H9 (cell line): Measurements from ENCODE around the gene CAMSAP2. TPM values are rescaled to one million over a fixed set of nuclear protein-coding genes. Genes with fewer than 3 reads are reported as not detected.
A peak's percentile ranks its signal among the peaks of the same experiment; 100 is the strongest.

ENCODE experiments used
- DNase-seq: peaks from one replicate; pipeline ENCODE4 v3.0.0-alpha.2; 2017
- H2AFZ ChIP-seq: one replicate; pipeline ENCODE4 v1.6.1; 2013; ENCODE audit warnings: mild to moderate bottlenecking, low read length, control low read depth, moderate library complexity
- H2AK5ac ChIP-seq: 2 replicates; pipeline ENCODE4 v1.6.1; 2013; ENCODE audit warnings: low read length, control low read depth, mixed read lengths; ENCODE audit not compliant: insufficient read length
- H2BK120ac ChIP-seq: one replicate; pipeline ENCODE4 v1.6.1; 2013; ENCODE audit warnings: low read depth, mild to moderate bottlenecking, low read length, control low read depth, inconsistent platforms; ENCODE audit not compliant: poor library complexity, severe bottlenecking
- H2BK12ac ChIP-seq: 2 replicates; pipeline ENCODE4 v1.6.1; 2013; ENCODE audit warnings: low read length, control low read depth, mixed read lengths, low read depth; ENCODE audit not compliant: insufficient read length
- H2BK15ac ChIP-seq: 2 replicates; pipeline ENCODE4 v1.6.1; 2013; ENCODE audit warnings: low read depth, low read length, control low read depth
- H2BK20ac ChIP-seq: one replicate; pipeline ENCODE4 v1.6.1; 2013; ENCODE audit warnings: low read depth, mild to moderate bottlenecking, low read length, control low read depth, inconsistent platforms; ENCODE audit not compliant: poor library complexity, severe bottlenecking
- H2BK5ac ChIP-seq: 2 replicates; pipeline ENCODE4 v1.6.1; 2013; ENCODE audit warnings: low read length, control low read depth, mixed read lengths; ENCODE audit not compliant: insufficient read length
- H3K14ac ChIP-seq: 2 replicates; pipeline ENCODE4 v1.6.1; 2013; ENCODE audit warnings: low read length, control low read depth; ENCODE audit not compliant: insufficient read depth
- H3K18ac ChIP-seq: 2 replicates; pipeline ENCODE4 v1.6.1; 2013; ENCODE audit warnings: low read depth, mild to moderate bottlenecking, mixed read lengths, low read length, control low read depth; ENCODE audit not compliant: insufficient read length
- H3K23ac ChIP-seq: 2 replicates; pipeline ENCODE4 v1.6.1; 2013; ENCODE audit warnings: low read length, control low read depth, mixed read lengths, low read depth; ENCODE audit not compliant: insufficient read length
- H3K23me2 ChIP-seq: 2 replicates; pipeline ENCODE4 v1.6.1; 2013; ENCODE audit warnings: low read depth, mild to moderate bottlenecking, mixed read lengths, low read length, control low read depth; ENCODE audit not compliant: insufficient read length, poor library complexity, severe bottlenecking
- H3K27ac ChIP-seq: 2 replicates; pipeline ENCODE4 v1.5.1; 2013; ENCODE audit warnings: low read length, control low read depth, mixed read lengths, low read depth; ENCODE audit not compliant: insufficient read length
- H3K27me3 ChIP-seq: 2 replicates; pipeline ENCODE4 v1.6.1; 2013; ENCODE audit warnings: low read length, control low read depth, inconsistent platforms; ENCODE audit not compliant: insufficient read depth
- H3K4ac ChIP-seq: 2 replicates; pipeline ENCODE4 v1.6.1; 2013; ENCODE audit warnings: low read depth, mild to moderate bottlenecking, control low read depth, inconsistent platforms, low read length, moderate library complexity
- H3K4me1 ChIP-seq: 2 replicates; pipeline ENCODE4 v1.6.1; 2013; ENCODE audit warnings: low read length, control low read depth, inconsistent platforms; ENCODE audit not compliant: insufficient read depth
- H3K4me2 ChIP-seq: 2 replicates; pipeline ENCODE4 v1.6.1; 2013; ENCODE audit warnings: low read length, control low read depth, mixed read lengths; ENCODE audit not compliant: insufficient read length, insufficient read depth
- H3K56ac ChIP-seq: 2 replicates; pipeline ENCODE4 v1.6.1; 2013; ENCODE audit warnings: low read depth, mild to moderate bottlenecking, mixed read lengths, low read length, control low read depth; ENCODE audit not compliant: insufficient read length
- H3K79me1 ChIP-seq: 2 replicates; pipeline ENCODE4 v1.6.1; 2013; ENCODE audit warnings: low read depth, mild to moderate bottlenecking, moderate library complexity, low read length, control low read depth, inconsistent platforms; ENCODE audit not compliant: insufficient read depth, poor library complexity, severe bottlenecking
- H3K79me2 ChIP-seq: 2 replicates; pipeline ENCODE4 v1.6.1; 2013; ENCODE audit warnings: low read length, control low read depth, inconsistent platforms; ENCODE audit not compliant: insufficient read depth
- H3K9ac ChIP-seq: 2 replicates; pipeline ENCODE4 v1.6.1; 2013; ENCODE audit warnings: low read length, control low read depth, mixed read lengths; ENCODE audit not compliant: insufficient read length; ENCODE audit errors: extremely low read depth
- H3K9me3 ChIP-seq: one replicate; pipeline ENCODE4 v1.6.1; 2013; ENCODE audit warnings: low read depth, low read length, inconsistent platforms; ENCODE audit not compliant: control insufficient read depth
- H3T11ph ChIP-seq: one replicate; pipeline ENCODE4 v1.6.1; 2013; ENCODE audit warnings: mild to moderate bottlenecking, low read length, control low read depth, inconsistent platforms
- H4K20me1 ChIP-seq: one replicate; pipeline ENCODE4 v1.6.1; 2013; ENCODE audit not compliant: control insufficient read depth, insufficient read length, insufficient read depth
- H4K5ac ChIP-seq: 2 replicates; pipeline ENCODE4 v1.6.1; 2013; ENCODE audit warnings: low read depth, mild to moderate bottlenecking, mixed read lengths, low read length, control low read depth; ENCODE audit not compliant: insufficient read length
- H4K8ac ChIP-seq: replicated peaks from 2 replicates; pipeline ENCODE4 v1.6.1; 2013; ENCODE audit warnings: low read length, control low read depth, mixed read lengths, low read depth; ENCODE audit not compliant: insufficient read length
- H4K91ac ChIP-seq: 2 replicates; pipeline ENCODE4 v1.6.1; 2013; ENCODE audit warnings: low read depth, mild to moderate bottlenecking, moderate library complexity, mixed read lengths, low read length, control low read depth; ENCODE audit not compliant: insufficient read length
- H3K27ac Mint-ChIP-seq, 3 experiments: 2 replicates in 2 of 3; 3 replicates in 1 of 3; pipeline ENCODE4 v1.8.0; 2020 to 2021; ENCODE audit warnings: mixed read lengths in 3 of 3, mild to moderate bottlenecking in 1 of 3, moderate library complexity in 1 of 3
- H3K27me3 Mint-ChIP-seq: 2 replicates; pipeline ENCODE4 v1.8.0; 2021; ENCODE audit warnings: low read depth, mild to moderate bottlenecking, moderate library complexity, mixed read lengths
- H3K36me3 Mint-ChIP-seq, 3 experiments: 2 replicates in 2 of 3; 3 replicates in 1 of 3; pipeline ENCODE4 v1.8.0; 2020 to 2021; ENCODE audit warnings: low read depth in 3 of 3, mixed read lengths in 3 of 3; ENCODE audit not compliant: insufficient read depth in 1 of 3
- H3K4me1 Mint-ChIP-seq, 2 experiments: 2 replicates each; pipeline ENCODE4 v1.8.0; 2020; ENCODE audit warnings: mixed read lengths in 2 of 2
- H3K4me3 Mint-ChIP-seq, 2 experiments: 2 replicates in 1 of 2; 3 replicates in 1 of 2; pipeline ENCODE4 v1.8.0; 2020 to 2021; ENCODE audit warnings: mild to moderate bottlenecking in 2 of 2, mixed read lengths in 2 of 2, moderate library complexity in 1 of 2
- H3K9me3 Mint-ChIP-seq, 2 experiments: 2 replicates in 1 of 2; 3 replicates in 1 of 2; pipeline ENCODE4 v1.8.0; 2020; ENCODE audit warnings: mild to moderate bottlenecking in 2 of 2, mixed read lengths in 2 of 2, moderate library complexity in 1 of 2
- WGBS: extraction: QIAGEN DNeasy Blood & Tissue Kit; methylation state at CpG from one replicate; pipeline ENCODE4 v1.1.7; 2013; ENCODE audit warnings: missing lambda C conversion rate, low lambda C conversion rate, mixed read lengths; ENCODE audit not compliant: insufficient read length; ENCODE audit errors: extremely low coverage; 5-methylcytosine and 5-hydroxymethylcytosine counted together
- total RNA-seq: library from RNA; stranded (reverse); gene quantifications from 2 replicates; pipeline ENCODE4 v1.2.1, GENCODE V29; 2021
- TF ChIP-seq, protein P1 (sequence below): fragments of 200-600 bp; sonication (generic); conservative IDR thresholded peaks from 3 replicates; pipeline ENCODE4 v1.8.0; 2021; ENCODE audit warnings: antibody characterized with exemption, mild to moderate bottlenecking

Gene CAMSAP2
- total RNA-seq, 1 experiment from 2014 or later: 33.7 TPM

DNA sequence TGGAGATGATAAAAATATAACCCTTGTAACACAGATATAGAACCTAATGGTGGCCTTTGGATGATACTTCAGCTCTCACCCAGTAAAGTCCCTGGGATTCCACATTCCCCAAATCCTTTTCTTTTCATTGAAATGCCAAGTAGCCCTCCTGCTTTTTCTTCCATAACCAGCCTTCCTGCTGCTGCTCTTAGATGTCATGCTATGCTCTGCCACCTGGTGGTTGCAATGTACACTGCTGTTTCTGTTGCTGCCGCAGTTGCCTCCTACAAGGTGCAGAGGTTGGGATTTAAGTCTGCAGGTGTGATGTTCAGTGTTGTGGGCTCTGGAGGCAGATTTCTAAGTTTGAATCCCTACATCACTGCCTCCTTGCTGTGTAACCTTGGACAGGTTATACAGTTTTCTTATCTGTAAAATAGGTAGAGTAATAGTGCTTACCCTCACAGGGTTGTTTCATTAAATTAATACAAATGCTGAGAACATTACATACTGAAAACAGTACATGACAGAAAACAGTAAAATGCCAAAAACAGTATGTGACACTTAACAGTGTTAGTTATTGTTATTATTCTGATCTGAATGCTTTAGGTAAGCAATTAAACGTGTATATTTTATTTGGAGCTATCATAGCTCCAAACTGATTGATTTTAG lies 64.3 kb downstream of the CAMSAP2 start:
- Mint-ChIP-seq H3K27ac (peak overlapping the region in 2 of 3 experiments; percentile 54 to 93; a peak in 1 of 7 replicates), H3K9me3 (no peaks in the 10 kb centered on the region), H3K36me3 (peaks cover 3 to 10% (median 6%) of the 10 kb centered on the region in 3 experiments; a peak in 4 of 7 replicates), H3K4me3 (no peak overlapping the region), H3K4me1 (peaks cover 44 to 52% of the 10 kb centered on the region in 2 experiments), H3K27me3 (no peaks in the 10 kb centered on the region)
- peak; percentile 94 for DNase-seq
- Histone ChIP-seq H2BK15ac (no peak overlapping the region), H3K27ac (no peak overlapping the region), H3K18ac (no peak overlapping the region), H3K9me3 (no peaks in the 10 kb centered on the region), H3K4ac (no peak overlapping the region), H2BK5ac (no peak overlapping the region), H3K9ac (no peak overlapping the region), H2BK12ac (no peak overlapping the region), H3K23ac (no peak overlapping the region), H2AFZ (no peak overlapping the region), H4K91ac (no peak overlapping the region), H4K20me1 (no peaks in the 10 kb centered on the region), H3K4me1 (no peaks in the 10 kb centered on the region), H3K4me2 (no peak overlapping the region), H3T11ph (no peak overlapping the region), H2BK20ac (no peak overlapping the region), H2BK120ac (no peak overlapping the region), H3K14ac (no peak overlapping the region), H4K5ac (no peak overlapping the region), H3K79me2 (no peaks in the 10 kb centered on the region), H4K8ac (no peak overlapping the region), H3K79me1 (no peaks in the 10 kb centered on the region), H3K27me3 (no peaks in the 10 kb centered on the region), H2AK5ac (no peak overlapping the region), H3K56ac (no peak overlapping the region), H3K23me2 (no peaks in the 10 kb centered on the region)
- TF ChIP-seq, protein P1, sequence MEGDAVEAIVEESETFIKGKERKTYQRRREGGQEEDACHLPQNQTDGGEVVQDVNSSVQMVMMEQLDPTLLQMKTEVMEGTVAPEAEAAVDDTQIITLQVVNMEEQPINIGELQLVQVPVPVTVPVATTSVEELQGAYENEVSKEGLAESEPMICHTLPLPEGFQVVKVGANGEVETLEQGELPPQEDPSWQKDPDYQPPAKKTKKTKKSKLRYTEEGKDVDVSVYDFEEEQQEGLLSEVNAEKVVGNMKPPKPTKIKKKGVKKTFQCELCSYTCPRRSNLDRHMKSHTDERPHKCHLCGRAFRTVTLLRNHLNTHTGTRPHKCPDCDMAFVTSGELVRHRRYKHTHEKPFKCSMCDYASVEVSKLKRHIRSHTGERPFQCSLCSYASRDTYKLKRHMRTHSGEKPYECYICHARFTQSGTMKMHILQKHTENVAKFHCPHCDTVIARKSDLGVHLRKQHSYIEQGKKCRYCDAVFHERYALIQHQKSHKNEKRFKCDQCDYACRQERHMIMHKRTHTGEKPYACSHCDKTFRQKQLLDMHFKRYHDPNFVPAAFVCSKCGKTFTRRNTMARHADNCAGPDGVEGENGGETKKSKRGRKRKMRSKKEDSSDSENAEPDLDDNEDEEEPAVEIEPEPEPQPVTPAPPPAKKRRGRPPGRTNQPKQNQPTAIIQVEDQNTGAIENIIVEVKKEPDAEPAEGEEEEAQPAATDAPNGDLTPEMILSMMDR: peak; percentile 98; the same call in 2 of the 3 replicates
- WGBS: no CpG with 5 or more reads among the region's 2 CpGs
